Aorta (tissue), 5 donors: ENCODE data around the gene PDE4A. TPM values are rescaled to one million over a fixed set of nuclear protein-coding genes. Genes with fewer than 3 reads are reported as not detected.
A peak's percentile ranks its signal among the peaks of the same experiment; 100 is the strongest.
"Not testable (repeated sequence)": the region's sequence is repeated elsewhere in the genome, so short reads cannot be mapped to it uniquely, and the experiment has no call there.

Experiments
- ATAC-seq: fragments of 200-7000 bp; cut with Tn5 transposase; one replicate; pipeline ENCODE4 v1.9.1; 2022; ENCODE audit warnings: moderate library complexity; ENCODE audit not compliant: low FRiP score
- DNase-seq, 2 donors: peaks; one replicate each; pipeline ENCODE4 v3.0.0-alpha.2; 2020
- H3K27ac ChIP-seq, 2 donors: one replicate each; pipeline ENCODE4 v1.5.1; 2013; ENCODE audit warnings: low read length in 2 of 2, mild to moderate bottlenecking in 2 of 2, moderate library complexity in 2 of 2, control low read depth in 1 of 2, inconsistent platforms in 1 of 2, low read depth in 1 of 2
- H3K27me3 ChIP-seq, 2 donors: one replicate each; pipeline ENCODE4 v1.6.1; 2013; ENCODE audit warnings: control low read depth in 1 of 2, low read length in 1 of 2, mild to moderate bottlenecking in 1 of 2, moderate library complexity in 1 of 2; ENCODE audit not compliant: insufficient read depth in 2 of 2, control insufficient read depth in 1 of 2
- H3K36me3 ChIP-seq, 2 donors: one replicate each; pipeline ENCODE4 v1.6.1; 2013; ENCODE audit warnings: control low read depth in 1 of 2, low read length in 1 of 2, mild to moderate bottlenecking in 1 of 2; ENCODE audit not compliant: insufficient read depth in 2 of 2, control insufficient read depth in 1 of 2
- H3K4me1 ChIP-seq, 2 donors: one replicate each; pipeline ENCODE4 v1.6.1; 2013; ENCODE audit warnings: low read length in 2 of 2, control low read depth in 1 of 2, mild to moderate bottlenecking in 1 of 2, moderate library complexity in 1 of 2; ENCODE audit not compliant: insufficient read depth in 2 of 2, control insufficient read depth in 1 of 2
- H3K4me3 ChIP-seq, 2 donors: one replicate each; pipeline ENCODE4 v1.5.1; 2013; ENCODE audit warnings: low read length in 2 of 2, control low read depth in 1 of 2, mild to moderate bottlenecking in 1 of 2
- H3K9me3 ChIP-seq: one replicate; pipeline ENCODE4 v1.6.1; 2013; ENCODE audit warnings: mild to moderate bottlenecking, low read length; ENCODE audit not compliant: control insufficient read depth
- WGBS, 2 donors: extraction: QIAGEN DNeasy Blood & Tissue Kit; methylation state at CpG; one replicate each; pipeline ENCODE4 v1.1.7; 2013; 5-methylcytosine and 5-hydroxymethylcytosine counted together
- intact Hi-C, 2 donors: fragments of 100-400 bp; cut with DNase I; formaldehyde crosslinking; loops; one replicate each; pipeline versions ENCODE4 v1.14.2 to v1.15.0; 2022
- polyA plus RNA-seq, 2 donors: library from polyadenylated mRNA; stranded (reverse); fragments of 200-250 nt; gene quantifications; one replicate each; pipeline ENCODE4 v1.2.3, GENCODE V29; 2013
- total RNA-seq, 2 donors: library from RNA; stranded (reverse); fragmentation: NEBNext Ultra II Directional; extraction: Animal tissue kit (Norgen Biotek cat#: 25700); gene quantifications; one replicate each; pipeline ENCODE4 v1.2.1, GENCODE V29; 2021
- donor health status: healthy with polysubstance abuse.
- donor health status: Bipolar disorder and iron deficiency.
- donor health status: DM: no; HTN: no; CAD: no.
- donor health status: DM: no; HTN: no; CAD: no.
- donor health status: DM: yes; HTN: yes; CAD: no.

Gene PDE4A
- total and polyA plus RNA-seq, 4 donors, result 8.6 to 30.2 (median 13.0) TPM

GRCh38 chr19:10450191-10450852 lies 30.0 kb downstream of the PDE4A start:
- DNase-seq (no peak), ATAC-seq (no peak)
- Histone ChIP-seq H3K27me3 (no peaks in the 10 kb centered on the region), H3K27ac (no peak overlapping the region), H3K9me3 (no peaks in the 10 kb centered on the region), H3K36me3 (no peaks in the 10 kb centered on the region), H3K4me1 (no peaks in the 10 kb centered on the region), H3K4me3 (no peak overlapping the region)
- intact Hi-C loops, result no loop called here
- WGBS, 2 donors, result 91 to 93% methylated on average over 14 of the region's 14 CpGs

DNA sequence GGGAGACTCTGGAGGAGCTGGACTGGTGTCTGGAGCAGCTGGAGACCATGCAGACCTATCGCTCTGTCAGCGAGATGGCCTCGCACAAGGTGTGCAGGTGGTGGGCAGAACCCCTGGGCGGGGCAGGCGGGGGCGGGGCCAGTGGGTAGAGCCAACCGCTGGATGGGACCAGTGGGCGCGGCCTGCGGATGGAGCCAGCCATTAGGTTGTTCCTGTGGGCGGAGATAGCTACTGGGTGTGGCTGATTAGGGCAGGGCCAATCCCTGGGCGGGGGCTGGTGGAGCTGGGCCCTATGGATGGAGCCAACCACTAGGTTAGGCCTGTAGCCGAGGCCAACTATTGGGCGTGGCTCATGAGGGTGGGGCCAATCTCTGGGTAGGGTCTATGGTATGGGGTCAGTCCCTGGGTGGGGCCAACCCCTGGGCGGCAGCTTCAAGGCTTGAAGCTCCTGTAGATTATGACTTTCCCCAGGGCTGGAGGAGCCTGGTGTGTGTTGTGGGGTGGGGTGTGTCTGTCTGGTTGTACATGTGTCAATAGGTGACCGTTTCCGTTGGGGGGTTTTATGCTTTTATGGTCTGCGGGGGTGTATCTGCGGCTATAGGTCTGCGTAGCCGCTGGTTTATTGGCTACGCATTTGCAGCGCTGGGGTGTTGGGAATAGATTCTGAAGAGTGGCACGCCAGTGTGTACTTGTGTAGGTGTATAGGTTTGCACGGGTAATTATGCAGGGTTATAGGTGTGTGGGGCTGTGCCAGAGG lies 30.7 kb downstream of the PDE4A start:
- WGBS, 2 donors, result 78 to 83% methylated on average over 25 of the region's 25 CpGs
- Histone ChIP-seq H3K36me3 (no peaks in the 10 kb centered on the region), H3K4me1 (no peaks in the 10 kb centered on the region), H3K27ac (no peak overlapping the region), H3K27me3 (no peaks in the 10 kb centered on the region), H3K4me3 (no peak overlapping the region), H3K9me3 (no peaks in the 10 kb centered on the region)
- ATAC-seq (no peak), DNase-seq (no peak)
- intact Hi-C loops, result no loop called here

DNA sequence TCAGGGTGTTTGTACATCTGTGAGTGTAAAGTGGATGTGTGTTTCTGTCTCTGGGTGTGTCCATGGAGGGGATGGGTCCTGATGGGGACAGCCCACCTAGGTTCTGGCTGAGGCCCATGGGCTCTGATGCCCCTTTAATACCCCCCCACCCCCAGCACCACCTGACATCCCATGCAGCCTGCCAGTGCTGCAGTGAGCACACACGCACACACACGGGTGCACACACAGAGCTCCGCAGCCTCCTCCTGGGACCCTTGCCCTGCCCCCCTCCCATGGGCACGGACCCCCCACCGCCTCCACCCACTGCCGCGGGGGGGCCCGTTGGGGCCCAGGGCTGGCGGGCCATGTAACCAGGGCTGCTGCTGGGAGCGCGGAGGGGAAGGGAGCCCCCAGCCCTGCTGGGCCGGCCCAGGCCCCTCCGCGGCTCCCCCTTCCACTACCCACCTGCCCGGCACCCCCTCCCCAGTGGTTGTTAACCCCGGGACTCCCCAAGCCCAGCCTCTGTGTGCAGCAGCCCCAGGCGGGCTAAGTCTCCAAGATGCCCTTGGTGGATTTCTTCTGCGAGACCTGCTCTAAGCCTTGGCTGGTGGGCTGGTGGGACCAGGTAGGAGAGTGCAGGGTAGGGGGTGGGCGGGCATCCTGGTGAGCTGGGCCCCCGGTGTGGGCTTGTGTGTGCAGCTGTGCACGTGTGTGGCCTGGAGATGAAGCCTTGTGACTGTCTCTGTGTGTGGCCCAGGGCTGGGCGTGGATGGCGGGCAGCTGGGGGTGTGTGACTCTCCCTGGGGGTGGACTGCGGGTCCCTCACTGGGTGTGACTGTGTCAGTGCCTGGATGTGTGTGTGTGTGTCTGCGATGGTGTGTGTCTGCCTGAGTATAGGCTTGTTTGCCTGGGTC lies 32.6 kb downstream of the PDE4A start:
- H3K36me3 ChIP-seq, result no peaks in the 10 kb centered on the region
- H3K27ac ChIP-seq, result no peak overlapping the region
- H3K9me3 ChIP-seq, result no peaks in the 10 kb centered on the region
- DNase-seq (no peak), ATAC-seq (no peak)
- no peak overlapping the region for H3K4me3 ChIP-seq
- no peaks in the 10 kb centered on the region for H3K4me1 ChIP-seq
- H3K27me3 ChIP-seq, result no peaks in the 10 kb centered on the region
- intact Hi-C loops, result no loop called here
- WGBS, 2 donors, result 60 to 65% methylated on average over 19 to 25 of the region's 25 CpGs

DNA sequence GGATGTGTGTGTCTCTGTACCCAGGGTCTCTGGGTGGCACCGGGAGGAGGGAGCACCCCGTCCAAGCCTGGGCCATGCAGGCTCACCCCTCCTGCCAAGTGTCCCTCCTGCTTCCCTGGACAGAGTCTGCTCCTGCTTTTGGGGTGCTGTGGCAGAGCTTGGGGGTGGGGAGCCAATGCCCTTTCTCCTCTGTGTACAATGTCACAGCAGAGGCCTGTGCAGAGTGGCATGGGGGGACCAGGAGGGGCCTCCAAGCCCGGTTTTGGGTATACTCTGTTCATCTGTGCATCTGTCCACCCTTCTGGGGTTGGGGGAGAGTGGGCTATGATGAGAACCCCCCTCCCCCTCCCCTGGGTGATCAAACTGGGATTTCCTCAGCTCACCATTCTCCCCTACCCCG lies 33.5 kb downstream of the PDE4A start:
- no peaks in the 10 kb centered on the region for H3K27me3 ChIP-seq
- intact Hi-C loops, result no loop called here
- H3K27ac ChIP-seq, result no peak overlapping the region
- no peaks in the 10 kb centered on the region for H3K9me3 ChIP-seq
- 79 to 82% methylated on average over 4 of the region's 4 CpGs for WGBS, 2 donors
- H3K4me3 ChIP-seq, result no peak overlapping the region
- peaks cover 0 to under 1% of the 10 kb centered on the region in 2 donors for H3K36me3 ChIP-seq
- ATAC-seq (no peak), DNase-seq (no peak)
- no peaks in the 10 kb centered on the region for H3K4me1 ChIP-seq

DNA sequence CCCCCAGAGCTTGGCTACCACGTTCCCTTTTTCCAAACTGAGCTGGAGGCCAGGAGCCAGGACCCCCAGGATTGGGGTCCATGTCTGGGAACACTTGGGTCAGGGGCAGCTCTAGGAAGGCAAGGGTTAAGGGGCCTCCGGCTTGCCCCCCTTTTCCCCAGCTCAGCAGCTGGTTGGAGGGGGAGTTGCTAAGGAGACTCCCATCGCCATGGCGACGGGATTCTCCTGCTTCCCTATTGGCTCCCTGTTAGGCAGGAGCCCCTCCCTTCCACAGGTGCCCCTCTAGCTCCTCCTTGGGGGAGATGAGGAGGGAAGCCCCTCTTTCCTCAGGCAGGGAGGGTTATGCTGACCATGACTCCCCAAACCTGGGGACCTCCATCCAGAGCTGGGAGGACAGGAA lies 33.9 kb downstream of the PDE4A start:
- H3K9me3 ChIP-seq, result no peaks in the 10 kb centered on the region
- intact Hi-C loops, result no loop called here
- DNase-seq (no peak), ATAC-seq (no peak)
- peaks cover 0 to 1% of the 10 kb centered on the region in 2 donors for H3K36me3 ChIP-seq
- no peak overlapping the region for H3K4me3 ChIP-seq
- no peak overlapping the region for H3K27ac ChIP-seq
- no peaks in the 10 kb centered on the region for H3K4me1 ChIP-seq
- WGBS, 2 donors, result 49 to 59% methylated on average over 5 of the region's 5 CpGs
- no peaks in the 10 kb centered on the region for H3K27me3 ChIP-seq

DNA sequence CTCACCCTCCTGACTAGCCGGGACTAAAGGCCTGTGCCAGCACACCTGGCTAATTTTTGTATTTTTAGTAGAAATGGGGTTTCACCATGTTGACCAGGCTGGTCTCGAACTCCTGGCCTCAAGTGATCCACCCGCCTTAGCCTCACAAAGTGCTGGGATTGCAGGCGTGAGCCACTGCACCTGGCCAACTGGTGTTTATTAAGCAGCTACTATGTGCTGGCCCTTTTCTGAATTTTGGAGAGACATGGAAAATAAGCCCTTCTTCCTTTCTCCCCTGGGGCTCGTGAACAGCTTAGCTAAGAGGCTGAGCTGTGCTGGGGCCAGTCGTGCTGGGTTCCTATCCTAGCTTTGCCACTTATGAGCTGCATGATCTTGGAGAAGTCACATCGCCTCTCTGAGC lies 38.4 kb downstream of the PDE4A start:
- H3K36me3 ChIP-seq, H3K27ac ChIP-seq: not testable (repeated sequence)
- WGBS, 2 donors, result 92 to 97% methylated on average over 7 of the region's 7 CpGs

GRCh38 chr19:10460714-10461046 lies 40.3 kb downstream of the PDE4A start:
- H3K4me1 ChIP-seq, result no peaks in the 10 kb centered on the region
- H3K36me3 ChIP-seq, result peaks cover 0 to 5% of the 10 kb centered on the region in 2 donors
- ATAC-seq (no peak), DNase-seq (no peak)
- intact Hi-C loops, result no loop called here
- H3K4me3 ChIP-seq, result no peak overlapping the region
- H3K9me3 ChIP-seq, result no peaks in the 10 kb centered on the region
- 52 to 53% methylated on average over 8 of the region's 8 CpGs for WGBS, 2 donors
- no peak overlapping the region for H3K27ac ChIP-seq
- H3K27me3 ChIP-seq, result no peaks in the 10 kb centered on the region

More for the DNA sequence above, 38.4 kb downstream of the PDE4A start:
- intact Hi-C loops, H3K4me3 ChIP-seq, H3K27me3 ChIP-seq, ATAC-seq, H3K4me1 ChIP-seq, DNase-seq, H3K9me3 ChIP-seq: not testable (repeated sequence)

DNA sequence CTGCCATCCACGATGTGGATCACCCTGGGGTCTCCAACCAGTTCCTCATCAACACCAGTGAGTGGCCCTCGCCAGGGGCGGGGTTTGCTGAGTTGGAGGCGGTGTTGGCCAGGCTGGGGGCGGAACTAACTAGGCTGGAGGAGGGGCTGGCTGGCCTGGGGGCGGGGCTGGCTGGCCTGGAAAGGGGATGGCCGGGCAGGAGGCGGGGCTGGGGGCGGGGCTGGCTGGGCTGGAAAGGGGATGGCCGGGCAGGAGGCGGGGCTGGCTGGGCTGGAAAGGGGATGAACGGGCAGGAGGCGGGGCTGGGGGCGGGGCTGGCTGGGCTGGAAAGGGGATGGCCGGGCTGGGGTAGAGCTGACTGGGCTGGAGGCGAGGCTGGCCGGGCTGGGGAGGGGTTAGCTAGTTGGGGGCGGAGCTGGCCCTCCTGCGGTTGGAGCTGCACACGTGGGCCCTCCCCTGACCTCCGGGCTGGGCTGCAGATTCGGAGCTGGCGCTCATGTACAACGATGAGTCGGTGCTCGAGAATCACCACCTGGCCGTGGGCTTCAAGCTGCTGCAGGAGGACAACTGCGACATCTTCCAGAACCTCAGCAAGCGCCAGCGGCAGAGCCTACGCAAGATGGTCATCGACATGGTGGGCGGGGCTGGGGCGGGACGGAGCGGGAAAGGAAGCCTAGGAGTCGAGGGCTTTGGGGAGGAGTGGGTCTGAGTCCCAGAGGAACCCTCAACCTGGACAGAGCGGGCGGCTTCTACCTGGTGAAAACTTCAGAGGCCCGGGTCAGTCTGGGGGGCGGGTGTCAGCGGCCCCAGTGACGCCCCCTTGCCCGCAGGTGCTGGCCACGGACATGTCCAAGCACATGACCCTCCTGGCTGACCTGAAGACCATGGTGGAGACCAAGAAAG lies 41.0 kb downstream of the PDE4A start:
- Histone ChIP-seq H3K4me1 (no peaks in the 10 kb centered on the region), H3K27me3 (no peaks in the 10 kb centered on the region), H3K9me3 (no peaks in the 10 kb centered on the region), H3K27ac (no peak overlapping the region), H3K36me3 (peaks cover 0 to 5% of the 10 kb centered on the region in 2 donors), H3K4me3 (no peak overlapping the region)
- intact Hi-C loops, result no loop called here
- peak; percentile 96 to 99 for DNase-seq
- ATAC-seq, result peak; percentile 96
- 14 to 17% methylated on average over 40 to 45 of the region's 45 CpGs for WGBS, 2 donors
